Activated naive CD4-positive, alpha-beta T cell treated with anti-CD3 and anti-CD28 coated beads for 36 hours (primary cell): ENCODE data around the gene FADS1. TPM values are rescaled to one million over a fixed set of nuclear protein-coding genes. Genes with fewer than 3 reads are reported as not detected.

ENCODE experiments used
- CTCF ChIA-PET: fragments of 350-600 bp; sonication (Branson Sonifier 250); formaldehyde crosslinking; loops from one replicate; lab custom pipeline; 2021; ENCODE audit warnings: antibody characterized with exemption; lab: Charles Lee
- DNase-seq: peaks from one replicate; pipeline ENCODE4 v3.0.0-alpha.2; 2020
- H3K27ac Mint-ChIP-seq: one replicate; pipeline ENCODE4 v1.8.0; 2021; ENCODE audit warnings: mild to moderate bottlenecking, mixed read lengths
- H3K27me3 Mint-ChIP-seq: one replicate; pipeline ENCODE4 v1.8.0; 2021; ENCODE audit warnings: low read depth, mixed read lengths
- H3K36me3 Mint-ChIP-seq: one replicate; pipeline ENCODE4 v1.8.0; 2021; ENCODE audit warnings: low read depth, mixed read lengths
- H3K4me1 Mint-ChIP-seq: one replicate; pipeline ENCODE4 v1.8.0; 2021; ENCODE audit warnings: low read depth, mixed read lengths
- H3K4me3 Mint-ChIP-seq: one replicate; pipeline ENCODE4 v1.8.0; 2021; ENCODE audit warnings: mild to moderate bottlenecking, moderate library complexity, mixed read lengths
- H3K9me3 Mint-ChIP-seq: one replicate; pipeline ENCODE4 v1.8.0; 2021; ENCODE audit warnings: mixed read lengths
- intact Hi-C: fragments of 100-400 bp; cut with micrococcal nuclease; formaldehyde crosslinking; loops from one replicate; pipeline ENCODE4 v1.15.1; 2023
- total RNA-seq, 2 experiments: library from RNA; stranded (reverse); gene quantifications; one replicate each; pipeline ENCODE4 v1.2.3, GENCODE V29; 2021

FADS1 gene
- total RNA-seq, 2 experiments from 2014 or later = 12.1 to 12.8 TPM

DNA sequence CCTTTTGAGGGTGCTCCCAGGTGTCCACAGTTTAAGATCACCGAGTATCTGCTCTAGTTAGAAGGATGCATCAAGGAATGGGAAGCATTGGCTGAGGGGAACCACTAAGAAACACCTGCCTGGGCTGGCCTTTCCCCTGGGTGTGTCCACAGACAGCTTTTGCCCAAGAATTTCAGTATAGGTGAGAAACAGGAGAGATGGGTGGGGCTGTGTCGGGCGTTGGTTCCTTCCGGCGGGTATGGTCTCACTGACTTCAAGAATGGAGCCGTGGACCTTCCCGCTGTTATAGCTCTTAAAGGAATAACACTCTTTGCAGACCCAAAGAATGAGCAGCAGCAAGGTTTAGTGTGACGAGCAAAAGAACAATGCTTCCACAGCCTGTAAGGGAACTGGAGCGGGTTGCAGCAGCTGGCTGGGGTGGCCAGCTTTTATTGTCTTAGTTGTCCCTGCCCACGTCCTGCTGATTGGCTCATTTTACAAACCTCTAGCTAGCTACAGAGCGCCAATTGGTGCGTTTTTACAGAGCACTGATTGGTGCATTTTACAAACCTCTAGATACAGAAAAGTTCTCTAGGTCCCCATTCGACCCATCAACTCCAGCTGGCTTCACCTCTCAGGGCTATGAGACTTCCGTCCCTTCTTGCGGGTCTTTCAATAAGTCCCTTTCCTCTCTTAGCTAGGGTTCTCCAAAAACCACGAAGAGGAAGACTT lies 2.4 kb downstream of the FADS1 start:
- peaks cover 10% of the 10 kb centered on the region for H3K4me1 Mint-ChIP-seq
- H3K27ac Mint-ChIP-seq = peak overlapping the region; percentile 41
- H3K36me3 Mint-ChIP-seq = peaks cover 18% of the 10 kb centered on the region
- peak; percentile 37 for DNase-seq
- CTCF ChIA-PET = interaction anchor here (0.6 to 5.2 kb wide), 7 partner anchors 12 to 294 kb away, joined by 3 to 38 read pairs (median 4); no protein-coding TSS in a partner anchor
- H3K9me3 Mint-ChIP-seq = no peaks in the 10 kb centered on the region
- H3K27me3 Mint-ChIP-seq = peaks cover 26% of the 10 kb centered on the region
- peak overlapping the region; percentile 91 for H3K4me3 Mint-ChIP-seq
- intact Hi-C loops = no loop called here

GRCh38 chr11:61812736-61813411 lies 3.9 kb downstream of the FADS1 start:
- CTCF ChIA-PET = interaction anchor here (5.2 kb wide), 1 partner anchor 15 kb away, joined by 38 read pairs; no protein-coding TSS in a partner anchor
- intact Hi-C loops = no loop called here
- H3K27me3 Mint-ChIP-seq = peaks cover 23% of the 10 kb centered on the region
- peaks cover 10% of the 10 kb centered on the region for H3K4me1 Mint-ChIP-seq
- H3K27ac Mint-ChIP-seq = no peak overlapping the region
- peaks cover 18% of the 10 kb centered on the region for H3K36me3 Mint-ChIP-seq
- no peak for DNase-seq
- no peaks in the 10 kb centered on the region for H3K9me3 Mint-ChIP-seq
- H3K4me3 Mint-ChIP-seq = no peak overlapping the region

DNA sequence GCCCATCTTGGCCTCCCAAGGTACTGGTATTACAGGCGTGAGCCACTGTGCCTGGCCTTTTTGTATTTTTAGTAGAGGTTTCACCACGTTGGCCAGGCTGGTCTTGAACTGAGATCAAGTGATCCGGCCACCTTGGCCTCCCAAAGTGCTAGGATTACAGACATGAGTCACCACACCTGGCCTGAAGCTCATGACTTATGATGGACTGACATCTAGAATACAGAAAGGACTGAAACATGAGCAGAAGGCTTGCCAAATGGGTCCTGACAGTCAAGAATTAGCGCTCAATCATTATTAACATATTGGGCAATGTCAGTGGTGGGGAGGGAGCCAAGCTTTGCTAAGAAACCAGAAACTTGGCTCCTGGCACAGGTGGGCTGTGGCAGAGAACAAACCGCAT lies 5.0 kb downstream of the FADS1 start:
- Mint-ChIP-seq H3K4me3 (no peak overlapping the region), H3K36me3 (peaks cover 18% of the 10 kb centered on the region), H3K27me3 (peaks cover 19% of the 10 kb centered on the region), H3K9me3 (no peaks in the 10 kb centered on the region), H3K27ac (no peak overlapping the region), H3K4me1 (peaks cover 10% of the 10 kb centered on the region)
- CTCF ChIA-PET = interaction anchor here (5.2 kb wide), 1 partner anchor 14 kb away, joined by 38 read pairs; no protein-coding TSS in a partner anchor
- intact Hi-C loops = no loop called here
- DNase-seq = no peak

GRCh38 chr11:61810671-61811175 lies 6.1 kb downstream of the FADS1 start:
- Mint-ChIP-seq H3K9me3 (no peaks in the 10 kb centered on the region), H3K4me3 (no peak overlapping the region), H3K27me3 (peaks cover 13% of the 10 kb centered on the region), H3K36me3 (peaks cover 18% of the 10 kb centered on the region), H3K27ac (no peak overlapping the region), H3K4me1 (peaks cover 6% of the 10 kb centered on the region)
- DNase-seq = no peak
- intact Hi-C loops = no loop called here
- CTCF ChIA-PET = no interaction called here

DNA sequence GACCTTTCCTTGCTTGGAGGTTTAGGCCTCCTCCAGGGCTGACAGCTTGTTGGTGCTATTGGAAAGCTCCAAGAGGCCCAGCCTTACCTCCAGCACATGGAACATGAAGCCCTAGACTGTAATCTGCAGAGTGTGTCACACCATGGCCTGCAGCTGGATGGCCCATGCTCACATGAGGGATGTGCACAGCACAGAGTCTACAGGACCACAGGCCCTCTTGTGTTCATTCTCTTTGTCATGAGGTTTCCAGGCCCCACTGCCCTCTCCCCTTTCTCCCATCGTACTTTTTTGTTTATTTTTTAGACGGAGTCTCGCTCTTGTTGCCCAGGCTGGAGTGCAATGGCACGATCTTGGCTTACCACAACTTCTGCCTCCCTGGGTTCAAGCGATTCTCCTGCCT lies 10.0 kb downstream of the FADS1 start:
- H3K36me3 Mint-ChIP-seq = peaks cover 21% of the 10 kb centered on the region
- H3K27me3 Mint-ChIP-seq = no peaks in the 10 kb centered on the region
- intact Hi-C loops = no loop called here
- H3K9me3 Mint-ChIP-seq = no peaks in the 10 kb centered on the region
- CTCF ChIA-PET = interaction anchor here (0.8 to 3.3 kb wide), 2 partner anchors 10 to 13 kb away, joined by 3 to 21 read pairs; no protein-coding TSS in a partner anchor
- H3K4me1 Mint-ChIP-seq = no peaks in the 10 kb centered on the region
- no peak overlapping the region for H3K27ac Mint-ChIP-seq
- H3K4me3 Mint-ChIP-seq = no peak overlapping the region
- no peak for DNase-seq

DNA sequence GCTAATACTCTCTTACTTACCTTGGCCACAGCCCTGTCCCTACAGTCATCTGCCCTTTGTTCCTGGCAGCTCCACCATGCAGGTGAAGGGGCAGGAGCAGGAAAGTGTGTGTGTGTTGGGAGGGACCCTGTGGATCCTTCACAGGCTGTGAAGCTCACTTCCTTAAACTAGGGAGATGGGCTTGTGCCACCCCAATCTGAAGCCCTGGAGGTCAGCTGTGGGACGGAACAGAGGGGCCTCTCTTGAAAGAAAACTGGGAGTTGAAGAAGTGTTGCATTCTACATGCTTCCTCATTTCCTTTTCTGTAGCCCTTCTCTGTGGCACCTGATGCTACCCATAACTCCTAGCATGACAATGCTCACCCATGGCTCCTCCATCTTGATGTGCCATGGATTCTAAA lies 11.7 kb downstream of the FADS1 start:
- no peak overlapping the region for H3K27ac Mint-ChIP-seq
- intact Hi-C loops = no loop called here
- CTCF ChIA-PET = interaction anchor here (3.3 kb wide), 1 partner anchor 8 kb away, joined by 21 read pairs; no protein-coding TSS in a partner anchor
- H3K27me3 Mint-ChIP-seq = no peaks in the 10 kb centered on the region
- H3K9me3 Mint-ChIP-seq = no peaks in the 10 kb centered on the region
- no peaks in the 10 kb centered on the region for H3K4me1 Mint-ChIP-seq
- no peak overlapping the region for H3K4me3 Mint-ChIP-seq
- DNase-seq = no peak
- peaks cover 18% of the 10 kb centered on the region for H3K36me3 Mint-ChIP-seq

DNA sequence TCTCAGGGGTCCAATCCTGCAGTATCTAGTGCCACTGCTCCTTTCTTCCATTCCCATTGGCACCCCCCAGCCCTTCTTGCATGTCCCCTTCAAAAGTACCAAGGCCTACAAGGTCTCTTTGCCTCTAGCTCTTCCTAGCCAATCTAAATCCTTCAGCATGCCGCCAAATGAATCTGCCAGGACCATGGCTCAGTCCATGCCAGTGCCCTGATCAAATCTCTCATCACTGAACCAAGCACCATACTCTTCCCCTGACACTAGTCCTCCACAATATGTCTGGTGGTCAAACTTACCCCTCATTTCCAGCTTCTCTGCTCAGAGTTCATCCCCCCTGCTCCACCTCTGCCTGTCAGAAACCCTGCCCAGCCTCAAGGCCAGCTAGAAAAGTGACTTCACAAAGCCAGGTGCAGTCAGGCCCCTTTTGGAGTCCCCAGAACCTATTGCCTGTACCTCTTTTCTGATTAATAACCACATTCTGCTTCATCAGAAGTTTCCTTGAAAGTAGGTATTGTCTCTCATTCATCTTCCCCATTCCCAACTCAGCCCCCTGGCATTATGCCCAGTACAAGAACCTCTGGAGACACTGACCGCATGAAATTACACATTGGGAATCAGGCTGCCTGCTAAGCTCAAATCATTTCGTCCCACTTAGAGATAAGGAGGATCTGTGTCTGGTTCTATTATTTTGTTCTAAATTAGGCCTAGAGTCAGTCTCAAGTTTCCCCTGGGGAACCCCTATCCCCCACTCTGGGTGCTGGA lies 12.7 kb downstream of the FADS1 start:
- Mint-ChIP-seq H3K27ac (no peak overlapping the region), H3K27me3 (no peaks in the 10 kb centered on the region), H3K4me1 (no peaks in the 10 kb centered on the region), H3K9me3 (no peaks in the 10 kb centered on the region), H3K4me3 (no peak overlapping the region), H3K36me3 (peaks cover 25% of the 10 kb centered on the region)
- no peak for DNase-seq
- intact Hi-C loops = no loop called here
- CTCF ChIA-PET = no interaction called here

DNA sequence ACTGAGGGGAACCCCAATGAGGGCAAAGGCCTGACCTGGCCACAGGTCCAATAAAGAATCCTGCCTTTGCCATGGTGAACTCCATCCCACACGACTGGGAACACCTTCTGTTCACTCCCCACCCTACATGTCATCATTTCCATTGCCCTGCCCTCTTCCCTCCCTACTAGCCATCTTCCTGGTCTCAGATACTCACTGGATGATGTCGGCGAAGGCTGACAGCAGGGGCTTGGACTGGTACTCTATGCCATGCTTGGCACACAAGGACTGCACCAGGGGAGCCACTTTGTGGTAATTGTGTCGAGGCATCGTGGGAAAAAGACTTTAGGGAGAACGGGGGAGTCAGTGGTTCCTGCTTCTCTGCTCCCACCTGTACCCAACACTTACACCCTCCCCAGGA lies 14.2 kb downstream of the FADS1 start:
- CTCF ChIA-PET = interaction anchor here (0.8 kb wide), 1 partner anchor 12 kb away, joined by 3 read pairs; no protein-coding TSS in a partner anchor
- Mint-ChIP-seq H3K9me3 (no peaks in the 10 kb centered on the region), H3K4me3 (no peak overlapping the region), H3K27ac (no peak overlapping the region), H3K4me1 (peaks cover 2% of the 10 kb centered on the region), H3K36me3 (peaks cover 32% of the 10 kb centered on the region), H3K27me3 (no peaks in the 10 kb centered on the region)
- intact Hi-C loops = no loop called here
- DNase-seq = no peak

DNA sequence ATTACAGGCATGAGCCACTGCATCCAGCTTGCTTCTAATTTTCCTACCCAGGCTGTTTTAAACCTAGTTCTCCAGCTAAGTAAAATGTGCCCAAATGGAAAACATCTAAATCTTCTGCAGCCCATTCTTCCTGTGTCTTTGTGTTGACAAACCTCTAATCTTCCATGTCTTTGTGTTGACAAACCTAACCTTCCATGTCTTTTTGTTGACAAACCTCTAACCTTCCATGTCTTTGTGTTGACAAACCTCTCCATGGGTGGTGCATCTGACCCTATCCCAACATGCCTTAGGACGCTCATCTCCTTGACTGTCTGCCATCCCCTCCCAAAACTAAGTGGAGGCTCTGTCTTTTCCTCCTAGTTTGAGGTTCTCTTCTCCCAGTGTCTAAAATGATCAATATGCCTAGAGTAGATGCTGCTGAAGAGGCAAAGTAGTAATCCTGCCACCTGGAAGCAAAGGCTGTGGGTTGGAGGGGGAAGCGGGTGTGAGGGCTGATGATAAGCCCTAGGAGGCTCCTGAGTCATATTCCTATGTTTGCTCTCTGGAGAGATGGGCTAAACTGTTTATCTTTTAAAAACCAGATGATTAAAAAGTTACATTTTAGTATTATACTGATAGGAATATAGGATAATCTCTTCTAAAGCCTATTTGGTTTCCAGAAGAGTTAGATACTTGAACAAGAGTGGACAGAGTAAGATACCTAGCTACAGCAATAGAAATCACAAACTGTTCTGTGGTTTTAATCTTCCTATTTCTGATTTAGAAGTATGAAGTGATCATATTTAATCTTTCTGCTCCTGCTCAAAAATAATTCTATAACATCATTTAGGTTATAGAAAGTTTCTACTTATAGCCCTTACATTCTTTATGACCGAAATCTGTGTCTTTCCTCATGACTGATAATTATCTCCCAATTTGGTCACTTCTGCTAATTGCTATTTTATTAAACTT lies 16.2 kb downstream of the FADS1 start:
- CTCF ChIA-PET = interaction anchor here (0.9 kb wide), 1 partner anchor 17 kb away, joined by 3 read pairs; no protein-coding TSS in a partner anchor
- Mint-ChIP-seq H3K27me3 (no peaks in the 10 kb centered on the region), H3K4me1 (peaks cover 19% of the 10 kb centered on the region), H3K36me3 (peaks cover 50% of the 10 kb centered on the region), H3K4me3 (no peak overlapping the region), H3K9me3 (no peaks in the 10 kb centered on the region), H3K27ac (no peak overlapping the region)
- intact Hi-C loops = no loop called here
- DNase-seq = no peak

DNA sequence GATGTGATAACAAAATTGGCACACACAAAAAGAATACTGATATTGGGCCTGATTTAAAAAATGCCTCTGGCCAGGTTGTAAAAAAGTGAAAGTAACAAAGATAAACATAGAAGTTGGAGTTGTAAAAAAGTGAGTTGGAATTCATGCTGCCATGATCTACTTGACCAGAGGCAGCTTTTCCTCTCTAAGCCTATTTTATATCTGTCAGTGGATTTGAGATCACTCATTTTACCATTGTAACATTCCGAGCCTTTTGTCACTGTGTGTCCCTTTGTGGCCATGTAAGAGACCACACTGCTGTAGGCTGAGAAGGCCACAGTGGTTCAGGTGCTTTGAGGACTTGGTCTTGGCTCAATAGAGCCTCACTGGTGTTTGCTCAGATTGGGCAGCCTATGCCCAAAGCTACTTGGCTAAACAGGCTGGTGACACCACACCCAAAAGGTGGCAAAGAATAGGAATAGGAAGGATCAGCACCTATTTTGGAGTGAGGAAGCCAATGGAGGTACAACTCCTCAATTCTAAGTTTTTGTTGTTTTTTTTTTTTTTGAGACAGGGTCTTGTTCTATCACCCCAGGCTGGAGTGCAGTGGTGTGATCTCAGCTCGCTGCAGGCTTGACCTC lies 17.0 kb downstream of the FADS1 start:
- CTCF ChIA-PET = no interaction called here
- Mint-ChIP-seq H3K36me3 (peaks cover 57% of the 10 kb centered on the region), H3K27me3 (no peaks in the 10 kb centered on the region), H3K4me1 (peaks cover 26% of the 10 kb centered on the region), H3K9me3 (no peaks in the 10 kb centered on the region), H3K27ac (no peak overlapping the region), H3K4me3 (no peak overlapping the region)
- no peak for DNase-seq
- intact Hi-C loops = loop anchor here (5.0 kb wide), 1 partner anchor 308 kb away; no protein-coding TSS in a partner anchor
